HG03439 (cell line): ENCODE measurements around the gene STUM.

Source experiments
- ATAC-seq: cut with Tn5 transposase; IDR thresholded peaks from one replicate; pipeline ENCODE4 v1.9.1; 2021; ENCODE audit warnings: mild to moderate bottlenecking, moderate library complexity; ENCODE audit not compliant: unreplicated experiment

The STUM gene

DNA sequence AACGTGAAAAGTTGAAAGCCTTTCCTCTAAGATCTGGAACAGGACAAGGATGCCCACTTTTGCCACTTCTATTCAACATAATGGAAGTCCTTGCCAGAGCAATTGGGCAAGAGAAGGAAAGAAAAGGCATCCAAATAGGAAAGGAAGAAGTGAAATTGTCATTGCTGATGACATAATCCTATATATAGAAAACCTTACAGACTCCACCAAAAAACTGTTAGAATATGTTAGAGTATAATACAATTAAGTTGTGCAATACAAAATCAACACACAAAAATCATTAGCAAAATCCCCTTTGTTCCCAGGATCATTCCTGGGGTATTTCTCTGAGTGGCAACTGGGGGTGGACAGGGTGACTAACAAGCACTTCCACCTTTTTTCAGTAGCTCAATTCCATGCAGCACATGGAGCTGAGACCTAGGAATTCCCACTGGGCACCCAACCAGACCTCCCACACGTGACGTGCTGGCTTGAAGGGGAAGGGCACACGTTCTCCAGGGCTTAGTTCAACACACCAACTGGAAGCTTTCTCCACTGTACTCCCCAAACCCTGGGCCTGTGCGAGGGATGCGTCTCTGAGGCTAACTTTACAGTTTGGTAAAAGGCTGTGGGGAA, 9.6 kb downstream of the STUM start:
- ATAC-seq: no peak

DNA sequence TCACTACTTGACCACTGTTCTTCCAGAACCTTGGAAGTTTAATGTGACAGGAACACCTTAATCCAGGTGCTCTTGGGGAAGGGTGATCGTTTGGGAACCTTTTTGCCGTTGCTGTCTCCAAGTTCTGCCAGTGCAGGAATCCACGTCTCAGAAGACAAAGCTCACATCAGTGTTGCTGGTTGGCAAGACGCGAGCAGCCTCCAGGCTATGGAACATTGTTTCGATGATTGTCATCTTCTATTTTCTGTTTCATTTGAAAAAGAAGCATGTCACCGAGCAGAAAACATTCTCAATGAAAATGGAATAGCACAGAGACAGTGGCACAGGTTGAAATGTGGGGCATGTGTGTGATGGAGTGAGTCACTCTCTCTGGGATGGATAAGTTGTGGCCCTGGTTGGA, 11.7 kb downstream of the STUM start:
- no peak for ATAC-seq

DNA sequence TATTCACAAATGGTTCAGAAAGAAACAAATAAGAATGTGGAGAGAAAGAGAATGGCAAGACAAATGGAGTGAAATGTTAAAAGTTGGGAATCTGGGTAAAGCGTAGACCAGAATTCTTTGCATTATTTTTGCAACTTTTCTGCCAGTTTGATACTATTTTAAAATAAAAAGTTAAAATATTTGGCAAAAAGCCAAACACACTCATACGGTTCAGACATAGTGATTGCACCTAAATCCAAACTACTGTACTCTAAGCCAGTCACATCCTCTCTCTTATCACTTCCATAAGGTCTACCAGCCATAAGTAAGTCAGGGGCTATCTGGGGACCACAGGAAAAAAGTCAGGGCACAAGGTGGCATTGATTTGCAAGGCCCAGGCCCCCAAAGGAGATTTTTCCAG, 14.4 kb downstream of the STUM start:
- ATAC-seq: no peak

DNA sequence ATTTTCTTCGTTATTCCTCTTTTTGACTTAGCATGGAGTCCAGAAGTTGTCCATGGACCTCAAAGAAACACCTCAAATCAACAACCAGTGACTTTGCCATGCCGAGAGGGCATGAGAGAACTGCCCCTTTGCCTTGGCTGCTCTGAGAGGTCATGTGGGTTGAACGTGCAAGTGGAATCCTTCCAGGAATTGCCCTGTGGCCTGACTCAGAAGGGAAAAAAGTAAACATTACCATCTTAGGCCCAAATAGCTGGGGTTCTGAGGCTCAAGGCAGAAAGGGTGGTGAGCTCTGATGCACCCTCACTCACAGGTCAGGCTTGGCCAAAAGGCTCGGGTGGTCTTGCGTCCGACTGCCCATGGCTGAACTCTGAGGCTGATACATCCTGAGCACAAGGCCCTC, 15.1 kb downstream of the STUM start:
- ATAC-seq: no peak

GRCh38 chr1:226565476-226565875, 16.9 kb downstream of the STUM start:
- no peak for ATAC-seq

GRCh38 chr1:226566234-226566633, 17.7 kb downstream of the STUM start:
- no peak for ATAC-seq

DNA sequence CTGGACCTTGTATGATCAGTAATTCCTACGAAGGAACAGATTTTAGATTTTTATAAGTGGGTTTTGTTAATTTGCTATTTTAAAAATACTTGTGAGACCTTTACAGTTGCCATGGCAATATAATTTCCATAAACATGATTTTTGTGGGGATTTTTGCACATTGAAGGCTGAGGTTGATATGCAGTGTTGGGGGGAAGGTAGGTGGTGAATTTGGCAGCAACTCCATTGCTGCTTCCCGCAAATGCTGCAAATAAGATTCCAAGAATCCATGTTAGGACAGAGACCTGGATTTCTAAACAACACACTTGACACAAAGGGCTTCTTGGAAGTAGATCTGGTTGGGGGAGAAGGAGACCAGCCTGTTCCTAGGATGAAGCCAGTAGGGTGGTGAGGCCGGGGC, 18.2 kb downstream of the STUM start:
- ATAC-seq: no peak

DNA sequence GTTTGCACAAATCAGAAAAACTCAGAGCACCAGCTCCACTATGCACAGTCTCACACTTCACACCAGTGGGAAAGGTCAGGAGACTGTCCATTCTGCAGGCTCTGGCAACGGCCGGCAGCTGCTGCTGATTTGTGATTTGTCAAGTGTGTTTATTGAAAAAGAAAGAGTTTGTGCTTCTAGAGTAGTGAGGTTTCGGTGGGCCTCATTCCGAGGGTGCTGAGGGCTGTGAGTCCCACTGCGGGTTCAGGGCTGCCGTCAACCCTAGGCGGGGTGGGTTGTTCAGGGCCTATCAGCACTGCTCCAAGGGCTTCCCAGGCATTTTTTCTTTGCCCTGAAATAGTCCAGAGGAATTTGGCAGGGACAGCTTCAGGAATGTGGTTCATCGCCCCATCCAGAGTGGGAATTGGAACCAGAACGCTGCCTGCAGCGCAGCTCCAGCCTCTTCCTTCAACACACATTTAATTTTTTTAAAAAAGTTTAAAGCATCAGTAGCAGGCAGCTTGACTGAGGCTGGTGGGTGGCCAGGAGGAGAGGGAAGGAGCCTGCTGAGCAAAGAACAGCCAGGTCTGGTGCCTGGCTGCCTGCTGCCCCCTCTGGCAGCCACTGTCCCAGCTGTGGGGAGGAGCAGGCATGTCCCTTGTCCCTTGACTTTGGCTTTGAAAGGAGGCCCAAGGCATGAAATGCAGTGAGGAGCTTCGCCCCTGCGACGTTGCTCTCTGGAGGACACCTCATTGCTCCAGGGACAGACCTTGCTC, 19.7 kb downstream of the STUM start:
- no peak for ATAC-seq

DNA sequence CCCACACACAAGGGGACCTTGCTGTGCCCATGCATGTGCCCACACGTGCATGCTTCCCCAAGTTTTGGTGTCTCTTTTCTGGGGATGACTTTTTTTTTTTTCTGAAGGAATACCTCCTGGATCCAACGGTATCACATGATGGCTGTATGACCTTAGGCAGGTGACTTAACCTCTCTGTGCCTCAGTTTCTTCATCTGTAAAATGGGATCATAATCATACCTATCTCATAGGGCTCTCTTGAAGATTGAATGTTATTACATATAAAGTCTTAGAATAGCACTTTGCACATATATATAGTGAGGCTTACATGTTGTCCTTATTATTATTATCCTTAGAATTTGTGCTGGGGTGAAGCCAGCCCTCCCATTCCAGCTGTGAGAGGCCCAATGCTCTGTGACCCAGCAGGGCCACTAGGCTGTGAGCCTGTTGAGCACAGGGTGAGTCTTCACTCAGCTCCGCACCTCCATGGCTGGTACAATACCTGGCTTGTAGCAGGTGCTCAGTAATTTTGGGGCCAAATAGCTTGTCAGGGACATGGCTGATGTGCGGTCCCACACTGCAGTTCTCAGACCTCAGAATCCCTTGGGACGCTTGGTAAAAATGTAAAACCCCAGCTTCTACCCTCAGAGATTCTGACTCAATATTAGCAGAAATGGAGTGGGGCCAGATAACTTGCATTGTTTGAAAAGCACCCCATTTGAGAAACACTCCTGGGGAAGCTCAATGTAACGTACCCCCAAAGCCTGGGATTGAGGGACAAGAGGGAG, 20.6 kb downstream of the STUM start:
- no peak for ATAC-seq

DNA sequence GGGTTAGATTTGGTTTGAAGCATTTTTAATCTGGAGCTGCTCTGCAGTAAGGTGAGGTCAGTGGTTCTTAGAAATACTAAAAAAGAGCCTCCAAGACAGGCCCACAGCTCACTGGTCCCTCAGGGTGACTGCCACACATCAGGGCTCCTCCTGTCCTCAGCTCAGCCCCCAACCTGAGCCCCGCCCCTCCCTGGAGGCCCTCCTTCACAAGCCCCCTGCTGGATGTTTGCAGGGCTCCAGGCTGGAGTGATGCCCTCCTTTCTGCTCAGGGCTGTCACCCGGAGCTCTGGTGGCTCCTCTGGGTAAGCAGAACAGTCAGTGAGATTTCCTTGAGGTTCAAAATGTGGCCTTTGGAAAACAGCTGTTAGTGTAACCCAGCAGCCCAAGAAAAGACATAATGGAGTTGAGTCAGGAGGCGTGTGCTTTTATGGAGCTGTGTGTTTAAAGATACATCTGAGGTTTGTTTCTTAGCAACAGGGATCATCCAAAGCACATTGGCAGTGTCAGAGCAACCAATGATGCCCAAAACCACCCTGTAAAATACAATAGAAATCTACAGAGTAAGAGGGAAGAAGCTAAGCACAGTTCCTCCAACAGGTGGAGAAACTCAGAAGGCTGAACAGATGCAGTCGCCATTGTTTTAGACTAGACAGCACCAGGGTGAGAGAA, 21.4 kb downstream of the STUM start:
- no peak for ATAC-seq

DNA sequence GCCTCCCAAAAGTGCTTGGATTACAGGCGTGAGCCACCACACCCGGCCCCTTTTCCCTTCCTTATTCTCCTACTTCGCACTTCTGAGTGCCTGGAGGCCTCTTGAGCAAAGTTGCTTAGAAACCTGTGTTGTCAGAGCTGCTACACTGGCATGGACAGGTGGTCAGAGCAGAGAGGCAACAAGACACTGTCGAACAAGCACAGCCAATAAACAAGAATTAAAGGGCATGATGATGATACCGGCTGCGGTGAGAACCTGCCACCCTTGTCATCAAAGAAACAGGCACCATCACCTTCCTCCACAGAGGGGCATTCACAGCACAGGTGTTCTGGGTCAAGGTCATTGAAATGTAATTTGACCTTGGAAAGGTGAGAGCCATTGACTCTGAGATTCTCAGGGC, 23.3 kb downstream of the STUM start:
- no peak for ATAC-seq

GRCh38 chr1:226572325-226572726, 23.8 kb downstream of the STUM start:
- no peak for ATAC-seq

GRCh38 chr1:226574044-226574443, 25.5 kb downstream of the STUM start:
- no peak for ATAC-seq

GRCh38 chr1:226574591-226575435, 26.2 kb downstream of the STUM start:
- no peak for ATAC-seq

DNA sequence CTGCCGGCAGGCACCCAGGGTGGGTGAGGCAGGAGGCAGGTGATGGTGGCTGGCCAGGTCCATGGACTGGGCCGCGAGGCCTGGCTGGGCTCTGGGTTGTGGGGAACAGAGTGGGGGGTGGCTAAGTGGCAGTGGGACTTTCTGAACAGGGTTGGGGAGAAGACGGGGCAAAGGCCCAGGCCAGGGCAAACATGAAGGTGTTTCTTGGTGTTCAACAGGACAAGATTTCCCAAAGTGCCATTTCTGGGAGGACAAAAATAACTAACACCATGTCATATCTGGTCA, 26.8 kb downstream of the STUM start:
- no peak for ATAC-seq

- ATAC-seq: no peak
Observed at GRCh38 chr1:226575739-226576378, 27.3 kb downstream of the STUM start.

DNA sequence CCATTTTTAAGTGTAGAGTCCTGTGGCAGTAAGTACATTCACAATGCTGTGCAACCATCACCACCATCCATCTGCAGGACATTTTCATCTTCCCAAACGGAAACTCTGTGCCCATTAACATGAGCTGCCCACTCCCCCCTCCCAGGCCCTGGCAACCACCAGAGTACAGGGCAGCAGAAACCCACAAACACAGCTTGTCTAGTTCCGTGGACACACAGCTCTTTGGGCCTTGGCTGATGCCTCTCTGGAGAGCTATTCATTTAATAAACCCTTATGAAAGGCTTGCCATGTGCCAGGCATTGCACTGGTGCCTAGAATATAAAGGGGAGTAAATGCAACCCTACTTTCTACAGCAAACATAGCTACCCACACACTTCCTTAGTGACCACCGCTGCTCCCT, 28.0 kb downstream of the STUM start:
- no peak for ATAC-seq

- no peak for ATAC-seq
Observed at GRCh38 chr1:226577401-226578180, 29.0 kb downstream of the STUM start.

- ATAC-seq: no peak
Observed at GRCh38 chr1:226578946-226579578, 30.5 kb downstream of the STUM start.
